Aorta (tissue), 5 donors: ENCODE results near the gene OR2V1. TPM values are rescaled to one million over a fixed set of nuclear protein-coding genes. Genes with fewer than 3 reads are reported as not detected.

Source experiments
- ATAC-seq: fragments of 200-7000 bp; cut with Tn5 transposase; one replicate; pipeline ENCODE4 v1.9.1; 2022; ENCODE audit warnings: moderate library complexity; ENCODE audit not compliant: low FRiP score
- DNase-seq, 2 donors: peaks; one replicate each; pipeline ENCODE4 v3.0.0-alpha.2; 2020
- H3K27ac ChIP-seq, 2 donors: one replicate each; pipeline ENCODE4 v1.5.1; 2013; ENCODE audit warnings: low read length in 2 of 2, mild to moderate bottlenecking in 2 of 2, moderate library complexity in 2 of 2, control low read depth in 1 of 2, inconsistent platforms in 1 of 2, low read depth in 1 of 2
- H3K27me3 ChIP-seq, 2 donors: one replicate each; pipeline ENCODE4 v1.6.1; 2013; ENCODE audit warnings: control low read depth in 1 of 2, low read length in 1 of 2, mild to moderate bottlenecking in 1 of 2, moderate library complexity in 1 of 2; ENCODE audit not compliant: insufficient read depth in 2 of 2, control insufficient read depth in 1 of 2
- H3K36me3 ChIP-seq, 2 donors: one replicate each; pipeline ENCODE4 v1.6.1; 2013; ENCODE audit warnings: control low read depth in 1 of 2, low read length in 1 of 2, mild to moderate bottlenecking in 1 of 2; ENCODE audit not compliant: insufficient read depth in 2 of 2, control insufficient read depth in 1 of 2
- H3K4me1 ChIP-seq, 2 donors: one replicate each; pipeline ENCODE4 v1.6.1; 2013; ENCODE audit warnings: low read length in 2 of 2, control low read depth in 1 of 2, mild to moderate bottlenecking in 1 of 2, moderate library complexity in 1 of 2; ENCODE audit not compliant: insufficient read depth in 2 of 2, control insufficient read depth in 1 of 2
- H3K4me3 ChIP-seq, 2 donors: one replicate each; pipeline ENCODE4 v1.5.1; 2013; ENCODE audit warnings: low read length in 2 of 2, control low read depth in 1 of 2, mild to moderate bottlenecking in 1 of 2
- H3K9me3 ChIP-seq: one replicate; pipeline ENCODE4 v1.6.1; 2013; ENCODE audit warnings: mild to moderate bottlenecking, low read length; ENCODE audit not compliant: control insufficient read depth
- WGBS, 2 donors: extraction: QIAGEN DNeasy Blood & Tissue Kit; methylation state at CpG; one replicate each; pipeline ENCODE4 v1.1.7; 2013; 5-methylcytosine and 5-hydroxymethylcytosine counted together
- intact Hi-C, 2 donors: fragments of 100-400 bp; cut with DNase I; formaldehyde crosslinking; loops; one replicate each; pipeline versions ENCODE4 v1.14.2 to v1.15.0; 2022
- polyA plus RNA-seq, 2 donors: library from polyadenylated mRNA; stranded (reverse); fragments of 200-250 nt; gene quantifications; one replicate each; pipeline ENCODE4 v1.2.3, GENCODE V29; 2013
- total RNA-seq, 2 donors: library from RNA; stranded (reverse); fragmentation: NEBNext Ultra II Directional; extraction: Animal tissue kit (Norgen Biotek cat#: 25700); gene quantifications; one replicate each; pipeline ENCODE4 v1.2.1, GENCODE V29; 2021
- donor health status: healthy with polysubstance abuse.
- donor health status: Bipolar disorder and iron deficiency.
- donor health status: DM: no; HTN: no; CAD: no.
- donor health status: DM: no; HTN: no; CAD: no.
- donor health status: DM: yes; HTN: yes; CAD: no.

Gene OR2V1
- total and polyA plus RNA-seq, 4 donors: not detected

DNA sequence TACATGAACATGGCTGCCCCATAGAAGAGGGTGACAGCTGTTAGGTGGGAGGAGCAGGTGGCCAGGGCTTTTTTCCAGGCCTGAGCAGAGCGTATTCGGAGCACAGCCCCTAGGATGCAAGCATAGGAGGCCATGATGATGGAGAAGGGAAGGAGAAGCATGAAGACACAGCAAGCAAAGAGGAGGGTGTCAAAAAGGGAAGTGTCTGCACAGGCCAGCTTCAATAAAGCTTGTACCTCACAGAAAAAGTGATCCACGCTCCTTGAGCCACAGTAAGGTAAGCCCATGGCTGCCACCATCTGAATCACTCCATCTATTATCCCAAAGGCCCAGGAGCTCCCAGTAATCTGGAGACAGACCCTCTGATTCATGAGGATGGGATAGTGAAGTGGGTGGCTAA lies 6.4 kb downstream of the OR2V1 start:
- 82 to 84% methylated on average over 3 of the region's 3 CpGs for WGBS, 2 donors
- DNase-seq: no peak
- no peaks in the 10 kb centered on the region for H3K4me1 ChIP-seq
- no peak overlapping the region for H3K4me3 ChIP-seq
- no peaks in the 10 kb centered on the region for H3K36me3 ChIP-seq
- no peak overlapping the region for H3K27ac ChIP-seq
- ATAC-seq: no peak
- no peaks in the 10 kb centered on the region for H3K27me3 ChIP-seq
- no peaks in the 10 kb centered on the region for H3K9me3 ChIP-seq
- intact Hi-C loops: no loop called here

DNA sequence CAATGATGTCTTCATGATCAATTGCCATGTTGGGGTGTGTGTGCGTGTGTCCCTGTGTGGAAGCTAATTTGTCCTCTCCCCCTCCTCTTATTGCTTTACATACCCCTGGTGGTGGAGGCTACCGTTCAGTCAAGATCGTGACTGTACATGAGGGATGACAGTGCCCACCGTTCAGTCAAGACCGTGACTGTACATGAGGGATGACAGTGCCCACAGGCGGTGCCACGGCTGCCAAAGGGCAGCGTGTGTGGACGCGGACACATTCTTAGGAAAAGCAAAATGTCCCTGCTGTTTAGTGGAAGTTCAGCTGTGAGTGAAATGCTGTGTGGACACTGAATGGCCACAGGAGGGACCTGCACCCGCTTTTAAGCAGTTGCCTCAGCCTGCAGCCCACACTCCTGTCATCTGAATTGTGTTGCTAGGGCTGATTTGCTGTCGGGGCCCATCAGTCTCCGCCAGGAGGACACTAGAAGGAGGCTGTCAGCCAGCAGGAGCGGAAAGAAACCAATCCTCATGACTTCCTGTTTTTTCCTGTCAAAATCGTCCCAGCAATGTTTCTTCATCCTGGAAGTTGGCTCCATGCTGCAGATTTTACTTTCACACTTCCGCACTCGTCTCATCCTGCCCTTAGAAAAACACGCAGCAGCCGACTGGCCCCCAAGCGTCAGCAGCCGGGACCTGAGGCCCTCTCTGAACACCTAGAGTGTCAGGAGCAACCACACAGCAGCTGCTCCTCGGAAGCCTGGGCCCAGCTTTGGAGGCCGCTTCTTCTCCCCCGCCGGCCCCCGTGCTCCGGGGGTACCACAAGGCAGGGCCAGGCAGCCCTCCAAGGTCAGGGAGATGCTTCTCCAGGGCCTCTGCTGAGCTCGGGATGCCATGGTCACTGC lies 9.1 kb downstream of the OR2V1 start:
- Histone ChIP-seq H3K4me3 (no peak overlapping the region), H3K27ac (no peak overlapping the region), H3K27me3 (no peaks in the 10 kb centered on the region), H3K4me1 (no peaks in the 10 kb centered on the region), H3K9me3 (no peaks in the 10 kb centered on the region), H3K36me3 (no peaks in the 10 kb centered on the region)
- peak in 1 of 2 donors; percentile 55 for DNase-seq
- intact Hi-C loops: no loop called here
- 51 to 52% methylated on average over 28 of the region's 28 CpGs for WGBS, 2 donors
- no peak for ATAC-seq

DNA sequence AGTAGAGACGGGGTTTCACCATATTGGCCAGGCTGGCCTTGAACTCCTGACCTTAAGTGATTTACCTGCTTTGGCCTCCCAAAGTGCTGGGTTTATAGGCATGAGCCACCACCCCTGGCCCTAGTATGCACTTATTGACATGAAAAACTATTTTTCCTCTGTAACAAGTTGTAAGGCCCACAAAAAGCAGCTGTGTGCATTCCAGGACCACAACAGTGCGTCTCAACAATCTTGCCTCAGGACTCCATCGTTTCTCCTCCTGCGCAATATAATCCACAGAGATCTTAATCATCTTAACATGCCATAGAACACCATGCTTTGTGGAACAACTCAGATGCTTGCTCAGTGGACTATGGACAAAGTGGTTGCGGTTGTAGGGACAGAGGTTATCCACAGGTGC lies 10.2 kb downstream of the OR2V1 start:
- H3K4me3 ChIP-seq: no peak overlapping the region
- DNase-seq: no peak
- no peak for ATAC-seq
- H3K36me3 ChIP-seq: no peaks in the 10 kb centered on the region
- WGBS, 2 donors: 83% methylated on average over 5 of the region's 5 CpGs
- no peaks in the 10 kb centered on the region for H3K4me1 ChIP-seq
- intact Hi-C loops: no loop called here
- H3K9me3 ChIP-seq: no peaks in the 10 kb centered on the region
- H3K27me3 ChIP-seq: no peaks in the 10 kb centered on the region
- H3K27ac ChIP-seq: no peak overlapping the region

DNA sequence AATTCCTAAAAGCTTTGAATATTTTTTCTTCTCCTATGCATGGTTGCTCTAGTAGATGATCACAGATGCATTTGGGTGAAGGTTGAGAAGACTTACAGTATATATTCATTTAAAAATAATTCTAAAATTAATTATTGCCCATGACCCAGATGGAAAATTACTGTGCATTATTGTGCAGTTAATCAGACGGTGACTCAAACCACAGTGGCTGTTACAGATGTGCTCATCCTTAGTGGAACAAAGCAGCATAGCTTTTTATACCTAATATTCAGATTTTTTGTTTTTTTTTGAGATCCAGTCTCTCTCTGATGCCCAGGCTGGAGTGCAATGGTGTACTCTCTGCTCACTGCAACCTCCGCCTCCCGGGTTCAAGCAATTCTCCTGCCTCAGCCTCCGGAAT lies 10.7 kb downstream of the OR2V1 start:
- intact Hi-C loops: no loop called here
- DNase-seq (no peak), ATAC-seq (no peak)
- H3K36me3 ChIP-seq: no peaks in the 10 kb centered on the region
- no peaks in the 10 kb centered on the region for H3K27me3 ChIP-seq
- 86 to 88% methylated on average over 4 of the region's 4 CpGs for WGBS, 2 donors
- H3K4me1 ChIP-seq: no peaks in the 10 kb centered on the region
- no peak overlapping the region for H3K4me3 ChIP-seq
- no peaks in the 10 kb centered on the region for H3K9me3 ChIP-seq
- H3K27ac ChIP-seq: no peak overlapping the region

DNA sequence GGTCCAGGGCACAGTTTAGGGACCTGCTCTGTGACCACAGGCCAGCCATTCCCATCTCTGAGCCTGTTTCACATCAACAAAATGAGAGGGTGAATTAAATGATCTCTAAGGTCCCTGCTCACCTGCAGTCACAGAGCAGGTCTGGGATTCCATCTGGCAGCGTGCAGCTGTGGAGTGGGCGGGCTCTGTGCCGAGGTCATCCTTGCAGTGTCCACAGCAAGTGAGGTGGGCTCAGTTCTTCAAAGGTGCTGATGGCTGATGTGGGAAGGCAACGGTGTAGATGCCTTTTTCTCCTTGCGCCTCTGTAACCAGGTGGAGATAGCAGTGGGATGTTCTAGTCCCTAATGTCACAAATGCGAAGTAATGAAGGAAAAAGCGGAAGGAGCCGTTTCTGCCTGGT lies 11.9 kb downstream of the OR2V1 start:
- intact Hi-C loops: no loop called here
- Histone ChIP-seq H3K4me3 (no peak overlapping the region), H3K27me3 (peaks cover 0 to 2% of the 10 kb centered on the region in 2 donors), H3K4me1 (no peaks in the 10 kb centered on the region), H3K36me3 (no peaks in the 10 kb centered on the region), H3K27ac (no peak overlapping the region), H3K9me3 (peaks cover 3% of the 10 kb centered on the region)
- 88 to 93% methylated on average over 8 of the region's 8 CpGs for WGBS, 2 donors
- no peak for DNase-seq
- ATAC-seq: no peak

DNA sequence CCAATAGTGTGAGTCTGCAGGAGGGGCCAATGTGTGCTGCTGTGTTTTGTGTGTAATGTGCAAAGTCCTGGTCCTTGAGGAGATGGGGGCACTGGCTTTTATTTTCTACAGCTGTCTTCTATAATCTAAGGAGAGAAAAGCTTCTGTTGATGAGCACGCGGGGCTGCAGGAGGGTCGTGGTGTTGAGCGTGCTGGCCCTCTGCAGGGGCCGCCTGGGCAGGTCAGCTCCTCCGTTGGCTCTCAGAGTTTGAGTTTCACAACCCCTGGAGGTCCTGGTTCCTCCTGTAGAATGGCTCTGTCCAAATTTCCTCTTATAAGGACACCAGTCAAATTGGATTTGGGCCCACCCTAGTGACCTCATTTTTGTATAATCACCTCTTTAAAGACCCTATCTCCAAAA lies 12.6 kb downstream of the OR2V1 start:
- DNase-seq: no peak
- H3K9me3 ChIP-seq: peaks cover 4% of the 10 kb centered on the region
- ATAC-seq: no peak
- intact Hi-C loops: no loop called here
- WGBS, 2 donors: 82 to 83% methylated on average over 6 of the region's 6 CpGs
- H3K27ac ChIP-seq: no peak overlapping the region
- H3K4me3 ChIP-seq: no peak overlapping the region
- peaks cover 0 to 2% of the 10 kb centered on the region in 2 donors for H3K27me3 ChIP-seq
- no peaks in the 10 kb centered on the region for H3K4me1 ChIP-seq
- H3K36me3 ChIP-seq: no peaks in the 10 kb centered on the region

DNA sequence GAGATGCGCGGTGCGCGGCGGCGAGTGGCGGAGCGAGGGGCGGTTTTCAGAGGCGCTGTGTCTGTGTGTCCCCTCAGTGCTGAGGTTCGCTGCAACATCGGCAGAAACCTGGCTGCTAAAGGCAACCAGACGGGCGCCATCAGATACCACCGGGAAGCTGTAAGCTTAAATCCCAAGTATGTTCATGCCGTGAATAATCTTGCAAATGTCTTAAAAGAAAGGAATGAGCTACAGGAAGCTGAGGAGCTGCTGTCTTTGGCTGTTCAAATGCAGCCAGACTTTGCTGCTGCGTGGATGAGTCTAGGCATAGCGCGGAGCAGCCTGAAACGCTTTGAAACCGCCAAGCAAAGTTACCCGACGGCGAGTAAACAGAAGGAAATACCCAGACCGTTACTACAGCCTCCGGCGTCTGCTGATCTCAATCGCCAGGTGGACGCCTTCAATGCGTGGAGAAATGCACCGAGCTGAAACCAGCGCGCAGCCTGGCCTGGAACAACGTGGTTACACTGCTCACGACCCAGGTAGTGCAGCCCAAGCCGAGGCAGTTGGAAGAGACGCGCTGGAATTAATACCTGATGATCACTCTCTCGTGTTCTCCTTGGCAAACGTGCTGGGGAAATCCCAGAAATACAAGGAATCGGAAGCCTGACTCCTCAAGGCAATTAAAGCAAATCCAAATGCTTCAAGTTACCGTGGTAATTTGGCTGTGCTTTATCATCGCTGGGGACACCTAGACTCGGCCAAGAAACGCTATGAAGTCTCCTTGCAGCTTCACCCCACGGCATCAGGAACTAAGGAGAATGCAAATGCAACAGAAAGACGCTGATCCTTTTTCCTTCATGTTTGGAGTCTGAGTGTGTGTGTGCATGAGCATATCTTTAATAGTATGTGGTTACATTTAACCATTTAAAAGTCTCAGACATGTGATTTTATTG lies 15.9 kb downstream of the OR2V1 start:
- Histone ChIP-seq H3K27me3 (peaks cover 0 to 2% of the 10 kb centered on the region in 2 donors), H3K36me3 (no peaks in the 10 kb centered on the region), H3K9me3 (peaks cover 5% of the 10 kb centered on the region), H3K4me1 (no peaks in the 10 kb centered on the region), H3K27ac (no peak overlapping the region), H3K4me3 (no peak overlapping the region)
- 3 to 4% methylated on average over 47 of the region's 47 CpGs for WGBS, 2 donors
- intact Hi-C loops: no loop called here
- no peak for ATAC-seq
- no peak for DNase-seq

DNA sequence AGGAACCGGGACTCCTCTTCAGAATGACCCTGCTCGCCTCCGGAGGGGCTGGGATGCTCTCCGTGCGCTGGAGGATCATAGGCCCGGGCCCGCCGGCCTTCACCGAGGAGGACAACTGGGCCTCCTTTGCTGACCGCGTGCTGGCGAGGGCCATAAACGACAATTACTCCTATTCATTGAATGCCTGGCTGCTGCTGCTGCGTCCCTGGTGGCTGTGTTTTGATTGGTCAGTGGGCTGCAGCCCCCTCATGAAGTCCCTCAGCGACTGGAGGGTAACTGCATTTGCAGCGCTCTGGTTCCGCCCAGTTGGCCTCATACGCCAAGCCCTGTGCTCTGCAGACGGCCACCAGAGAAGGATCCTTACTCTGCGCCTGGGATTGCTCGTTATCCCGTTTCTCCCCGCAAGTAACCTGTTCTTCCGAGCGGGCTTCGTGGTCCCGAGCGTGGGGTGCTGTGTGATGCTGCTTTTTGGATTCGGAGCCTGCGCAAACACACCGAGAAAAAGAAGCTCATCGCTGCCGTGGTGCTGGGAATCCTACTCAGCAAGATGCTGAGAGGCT lies 16.6 kb downstream of the OR2V1 start:
- H3K36me3 ChIP-seq: no peaks in the 10 kb centered on the region
- no peak overlapping the region for H3K4me3 ChIP-seq
- H3K9me3 ChIP-seq: peaks cover 5% of the 10 kb centered on the region
- DNase-seq (no peak), ATAC-seq (no peak)
- intact Hi-C loops: no loop called here
- H3K4me1 ChIP-seq: no peaks in the 10 kb centered on the region
- peaks cover 0 to 2% of the 10 kb centered on the region in 2 donors for H3K27me3 ChIP-seq
- H3K27ac ChIP-seq: no peak overlapping the region
- WGBS, 2 donors: 38 to 42% methylated on average over 33 of the region's 33 CpGs
